NCI-H526 treated with DMSO at 0.1 percent for 48 hours (cell line): ENCODE measurements around the gene ARHGAP8.
A peak's percentile ranks its signal among the peaks of the same experiment; 100 is the strongest.
"Not testable (repeated sequence)": the region's sequence is repeated elsewhere in the genome, so short reads cannot be mapped to it uniquely, and the experiment has no call there.

Experiments used
- DNase-seq: peaks from one replicate; lab custom pipeline; 2025; lab: John Stamatoyannopoulos, UW

The ARHGAP8 gene

GRCh38 chr22:44773082-44773481, 20.7 kb downstream of the ARHGAP8 start:
- no peak for DNase-seq

GRCh38 chr22:44775862-44776261, 23.5 kb downstream of the ARHGAP8 start:
- no peak for DNase-seq

DNA sequence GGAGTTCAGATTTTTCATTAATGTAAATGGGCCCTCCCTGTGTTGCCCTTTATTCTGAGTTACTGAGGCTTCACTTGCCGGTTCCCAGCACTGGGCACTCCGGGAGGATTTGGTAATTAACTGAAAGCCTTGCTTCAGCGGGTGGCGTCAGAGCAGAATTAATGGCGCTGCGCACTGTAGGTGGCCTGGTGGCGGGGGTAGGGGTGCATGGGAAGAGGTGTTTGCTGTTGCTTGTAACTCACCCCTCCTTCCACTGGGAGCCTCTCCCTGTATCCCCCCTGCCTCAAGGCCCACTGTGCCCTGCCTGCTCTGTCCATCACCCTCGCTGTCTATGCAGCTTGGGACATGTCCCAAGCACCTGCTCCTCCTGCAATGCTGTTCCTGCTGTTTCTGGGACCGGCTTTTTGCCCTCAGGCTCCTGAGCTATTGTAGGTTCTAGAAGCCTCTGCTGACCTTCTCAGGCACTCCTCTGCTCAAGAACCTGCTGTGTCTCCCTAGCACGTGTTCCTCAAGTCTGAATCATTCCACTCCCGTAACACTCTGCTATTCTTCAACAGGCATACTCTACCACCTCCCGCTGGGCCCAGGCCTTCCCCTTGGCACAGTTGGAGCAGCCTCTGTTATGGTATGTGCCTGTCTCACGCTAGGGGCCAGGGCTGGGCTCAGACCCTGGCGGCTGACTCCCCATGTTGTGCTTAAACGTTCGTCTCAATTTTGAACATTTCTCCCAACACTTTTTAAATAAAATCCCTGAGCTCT, 24.4 kb downstream of the ARHGAP8 start:
- no peak for DNase-seq

DNA sequence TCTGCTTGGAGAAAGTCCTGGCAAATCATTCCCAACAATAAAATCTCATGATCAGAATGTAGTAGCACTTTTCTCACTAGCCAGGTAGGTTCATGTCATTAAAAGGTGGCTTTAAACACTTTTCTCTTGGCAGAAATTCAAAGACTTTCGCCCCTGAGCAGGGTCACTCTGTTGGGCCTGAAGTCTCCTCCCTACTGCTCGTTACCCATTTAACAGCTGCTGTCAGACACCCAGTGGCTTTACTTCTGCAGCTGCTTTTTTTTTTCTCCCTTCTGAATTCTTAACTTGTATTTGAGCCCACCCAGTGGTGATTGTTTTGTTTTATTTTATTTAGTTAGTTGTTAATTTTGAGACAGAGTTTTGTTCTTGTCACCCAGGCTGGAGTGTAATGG, 25.0 kb downstream of the ARHGAP8 start:
- DNase-seq, result no peak

GRCh38 chr22:44780876-44781449, 28.6 kb downstream of the ARHGAP8 start:
- DNase-seq, result no peak

DNA sequence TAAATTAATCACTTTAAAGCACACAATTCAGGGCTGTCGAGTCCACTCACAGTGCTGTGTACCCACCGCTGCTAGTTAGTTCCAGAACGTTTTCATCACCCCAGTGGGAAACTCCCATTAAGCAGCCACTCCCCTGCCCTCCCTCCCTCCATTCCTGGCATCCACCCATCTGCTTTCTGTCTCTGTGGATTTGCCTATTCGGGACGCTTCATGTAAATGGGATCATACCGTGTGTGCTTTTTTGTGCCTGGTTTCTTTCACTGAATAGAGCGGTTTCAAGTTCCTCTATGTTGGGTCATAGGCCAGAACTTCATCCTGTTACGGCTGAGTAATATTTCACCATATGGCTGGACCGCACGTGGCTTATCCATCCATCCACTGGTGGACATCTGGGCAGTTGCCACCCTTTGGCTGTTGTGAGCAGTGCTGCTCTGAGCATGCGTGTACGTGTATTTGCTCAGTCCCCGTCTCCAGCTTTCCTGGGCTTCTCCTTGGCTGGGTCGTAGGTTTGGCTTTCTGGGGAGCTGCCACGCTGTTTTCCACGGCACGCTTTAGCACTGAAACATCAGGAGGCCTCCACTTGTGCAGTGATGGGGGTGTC, 30.1 kb downstream of the ARHGAP8 start:
- peak; percentile 69 for DNase-seq

DNA sequence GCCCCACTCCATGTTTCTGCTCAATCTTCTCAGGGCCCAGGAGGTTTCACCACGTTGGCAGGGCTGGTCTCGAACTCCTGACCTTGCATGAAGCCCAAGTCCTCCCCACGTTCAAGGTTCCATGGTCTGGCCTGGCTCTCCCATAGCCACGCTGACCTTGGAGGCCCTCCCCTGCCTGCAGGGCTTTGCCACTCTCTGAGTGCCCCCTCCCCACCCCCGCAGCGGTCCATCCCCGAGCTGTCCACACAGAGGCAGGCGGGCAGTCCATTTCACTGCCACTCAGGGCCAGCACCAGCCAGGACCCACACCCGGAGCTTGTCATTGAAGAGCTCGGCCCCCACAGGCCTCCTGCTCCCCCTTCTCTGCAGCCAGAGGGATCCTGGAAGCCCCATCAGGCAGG, 30.7 kb downstream of the ARHGAP8 start:
- no peak for DNase-seq

DNA sequence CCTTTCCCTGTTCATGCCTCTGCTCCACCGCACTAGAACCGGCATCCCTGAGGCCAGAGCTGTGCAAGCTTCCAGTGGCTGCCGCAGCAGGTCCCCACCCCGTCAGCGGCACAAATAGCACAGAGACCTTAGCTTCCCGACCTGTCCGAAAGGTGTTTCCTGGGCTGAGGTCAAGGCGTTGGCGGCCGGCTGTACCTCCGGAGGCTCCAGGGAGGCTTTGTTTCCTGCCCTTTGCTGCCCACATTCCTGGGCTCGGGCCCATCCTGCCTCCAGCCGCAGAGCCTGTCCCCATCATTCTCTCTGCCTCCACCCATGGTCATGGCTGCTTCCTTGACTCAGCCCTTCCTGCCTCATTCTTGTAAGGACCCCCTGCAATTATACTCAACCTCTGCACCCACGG, 31.2 kb downstream of the ARHGAP8 start:
- no peak for DNase-seq

DNA sequence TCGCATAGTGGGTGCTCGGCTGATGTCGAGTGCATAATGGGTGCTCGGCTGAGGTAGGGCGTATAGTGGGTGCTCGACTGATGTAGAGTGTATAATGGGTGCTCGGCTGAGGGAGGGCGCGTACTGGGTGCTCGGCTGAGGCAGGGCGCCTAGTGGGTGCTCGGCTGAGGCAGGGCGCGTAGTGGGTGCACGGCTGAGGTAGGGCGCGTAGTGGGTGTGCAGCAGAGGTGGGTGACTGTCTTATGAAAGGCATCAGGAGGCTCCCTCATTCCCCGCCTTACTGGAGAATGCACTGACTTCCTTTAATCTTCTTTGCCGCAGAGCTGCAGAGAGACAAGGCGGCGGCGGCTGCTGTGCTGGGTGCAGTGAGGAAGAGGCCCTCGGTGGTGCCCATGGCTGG, 33.8 kb downstream of the ARHGAP8 start:
- no peak for DNase-seq

GRCh38 chr22:44786610-44787009, 34.2 kb downstream of the ARHGAP8 start:
- no peak for DNase-seq

DNA sequence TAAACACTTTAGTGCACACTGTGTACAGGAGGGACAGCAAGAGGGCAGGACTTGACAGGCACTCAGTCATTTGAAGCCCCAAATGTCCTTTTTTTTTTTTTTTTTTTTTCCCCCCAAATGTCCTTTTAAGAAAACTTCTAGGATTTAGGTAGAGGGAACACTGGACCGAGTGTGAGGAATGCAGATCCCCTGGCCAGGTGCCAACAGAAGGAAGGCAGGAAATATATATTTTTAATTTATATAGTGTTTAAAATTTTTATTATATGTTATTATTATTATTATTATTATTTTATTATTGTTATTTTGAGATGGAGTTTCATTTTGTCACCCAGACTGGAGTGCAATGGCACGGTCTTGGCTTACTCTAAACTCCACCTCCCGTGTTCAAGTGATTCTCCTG, 35.5 kb downstream of the ARHGAP8 start:
- no peak for DNase-seq

DNA sequence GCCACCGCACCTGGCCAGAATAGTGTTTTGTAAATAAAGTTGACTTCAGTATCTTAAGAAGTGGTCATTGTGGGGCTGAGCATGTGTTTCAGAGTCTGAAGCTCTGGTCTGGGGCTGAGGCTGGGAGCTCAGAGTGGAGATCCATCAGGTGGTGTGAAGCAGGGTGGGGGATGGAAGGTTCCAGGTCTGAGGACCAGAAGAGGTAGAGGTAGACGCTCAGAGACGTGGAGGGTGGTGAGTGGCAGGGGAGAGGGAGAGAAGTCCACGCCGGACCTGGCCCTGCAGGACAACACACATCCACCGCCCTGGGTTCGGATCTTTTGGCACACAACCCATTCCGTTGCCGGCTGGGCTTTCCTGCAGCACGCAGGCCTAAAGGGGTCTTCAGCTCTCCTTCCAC, 40.7 kb downstream of the ARHGAP8 start:
- no peak for DNase-seq

DNA sequence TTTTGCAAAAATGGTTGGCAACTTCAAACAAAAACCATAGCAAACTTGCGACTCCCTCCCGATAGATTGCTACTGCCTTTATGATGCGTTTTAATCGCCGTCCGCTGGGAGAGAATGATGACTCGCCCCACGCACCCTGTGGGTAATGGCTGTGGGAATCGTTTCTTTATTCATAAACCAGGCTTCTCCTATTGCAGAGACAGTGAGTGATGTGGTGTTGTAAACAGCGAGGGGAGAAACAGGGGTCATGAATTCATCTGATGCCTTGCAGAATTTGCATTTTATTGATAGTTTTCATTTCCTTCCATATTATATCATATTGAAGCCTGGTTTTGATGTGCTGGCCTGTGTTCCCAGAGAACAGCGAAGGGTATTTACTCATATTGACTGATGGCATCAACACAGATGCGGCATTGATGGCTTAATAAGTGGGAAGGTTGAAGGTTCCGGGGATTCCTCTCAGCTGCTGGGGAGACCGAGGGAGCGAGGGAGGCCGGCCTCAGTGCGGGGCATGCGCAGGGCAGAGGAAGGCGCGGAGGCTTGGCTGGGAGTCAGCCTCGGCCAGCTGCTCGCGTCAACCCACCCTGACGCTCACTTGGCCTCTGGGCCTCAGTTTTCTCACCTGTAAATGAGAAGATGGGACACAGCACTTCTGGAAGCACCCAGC, 41.3 kb downstream of the ARHGAP8 start:
- DNase-seq, result no peak

GRCh38 chr22:44795701-44796630, 43.6 kb downstream of the ARHGAP8 start:
- no peak for DNase-seq

DNA sequence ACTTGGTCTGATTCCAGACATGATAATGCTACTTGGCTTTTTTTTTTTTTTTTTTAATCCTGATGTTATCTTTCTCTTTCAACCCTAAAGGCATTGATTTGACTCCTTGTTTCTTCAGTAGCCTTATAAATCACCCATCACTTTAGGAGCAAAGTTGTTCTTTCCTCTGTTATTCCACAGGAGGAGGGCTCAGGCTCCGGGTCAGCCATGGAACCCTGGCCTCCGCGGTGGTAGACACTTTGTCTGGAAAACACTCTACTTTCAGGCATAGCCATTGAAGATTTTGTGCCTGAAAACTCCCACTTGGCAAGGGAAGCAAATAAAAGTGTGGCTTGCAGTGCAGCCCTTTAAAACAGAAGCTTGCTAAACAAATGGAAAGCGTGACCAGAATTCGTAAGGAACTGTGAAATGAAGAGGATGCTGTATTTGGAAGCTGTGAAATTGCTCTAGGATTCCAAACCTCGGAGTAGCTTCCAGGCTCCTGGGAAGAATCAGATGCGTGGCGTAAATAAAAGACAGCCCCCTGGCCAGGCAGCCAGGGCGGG, 44.9 kb downstream of the ARHGAP8 start:
- no peak for DNase-seq

GRCh38 chr22:44799077-44799945, 46.9 kb downstream of the ARHGAP8 start:
- DNase-seq, result no peak

DNA sequence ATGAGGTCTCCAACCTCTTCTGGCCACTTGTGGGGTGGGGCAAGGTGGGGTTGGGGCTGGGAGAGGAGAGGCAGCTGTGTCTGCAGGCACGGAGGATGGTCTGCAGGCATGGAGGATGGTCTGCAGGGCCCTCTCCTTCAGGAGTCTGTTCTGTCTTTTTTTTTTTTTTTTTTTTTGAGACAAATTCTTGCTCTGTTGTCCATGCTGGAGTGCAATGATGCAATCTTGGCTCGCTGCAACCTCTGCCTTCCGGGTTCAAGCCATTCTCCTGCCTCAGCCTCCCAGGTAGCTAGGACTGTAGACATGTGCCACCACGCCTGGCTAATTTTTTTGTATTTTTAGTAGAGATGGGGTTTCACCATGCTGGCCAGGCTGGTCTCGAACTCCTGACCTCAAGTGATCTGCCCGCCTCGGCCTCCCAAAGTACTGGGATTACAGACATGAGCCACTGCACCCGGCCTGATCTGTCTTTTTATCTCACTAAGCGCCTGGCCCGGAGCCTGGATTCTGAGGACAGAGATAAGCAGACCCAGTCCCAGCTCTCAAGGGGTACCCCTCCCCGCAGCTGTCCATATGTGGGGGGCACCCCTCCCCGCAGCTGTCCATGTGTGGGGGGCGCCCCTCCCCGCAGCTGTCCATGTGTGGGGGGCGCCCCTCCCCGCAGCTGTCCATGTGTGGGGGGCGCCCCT, 47.7 kb downstream of the ARHGAP8 start:
- not testable (repeated sequence) for DNase-seq

DNA sequence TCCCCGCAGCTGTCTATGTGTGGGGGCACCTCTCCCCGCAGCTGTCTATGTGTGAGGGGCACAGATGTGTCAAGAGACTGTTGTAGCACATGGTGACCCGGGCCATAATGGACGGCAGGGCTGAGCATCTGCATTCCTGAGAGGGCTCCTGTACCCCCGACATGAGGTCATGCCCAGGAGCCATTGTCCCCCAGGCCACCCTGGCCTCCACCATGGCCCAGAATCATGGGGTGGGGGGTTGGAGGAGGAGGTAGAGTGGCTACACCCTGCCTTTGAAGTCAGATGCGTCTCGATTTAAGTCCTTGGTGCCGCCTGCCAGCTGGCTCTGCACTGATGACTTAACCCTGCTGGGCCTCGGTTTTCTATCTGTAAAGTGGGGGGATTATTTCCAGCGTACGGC, 49.1 kb downstream of the ARHGAP8 start:
- DNase-seq, result no peak

DNA sequence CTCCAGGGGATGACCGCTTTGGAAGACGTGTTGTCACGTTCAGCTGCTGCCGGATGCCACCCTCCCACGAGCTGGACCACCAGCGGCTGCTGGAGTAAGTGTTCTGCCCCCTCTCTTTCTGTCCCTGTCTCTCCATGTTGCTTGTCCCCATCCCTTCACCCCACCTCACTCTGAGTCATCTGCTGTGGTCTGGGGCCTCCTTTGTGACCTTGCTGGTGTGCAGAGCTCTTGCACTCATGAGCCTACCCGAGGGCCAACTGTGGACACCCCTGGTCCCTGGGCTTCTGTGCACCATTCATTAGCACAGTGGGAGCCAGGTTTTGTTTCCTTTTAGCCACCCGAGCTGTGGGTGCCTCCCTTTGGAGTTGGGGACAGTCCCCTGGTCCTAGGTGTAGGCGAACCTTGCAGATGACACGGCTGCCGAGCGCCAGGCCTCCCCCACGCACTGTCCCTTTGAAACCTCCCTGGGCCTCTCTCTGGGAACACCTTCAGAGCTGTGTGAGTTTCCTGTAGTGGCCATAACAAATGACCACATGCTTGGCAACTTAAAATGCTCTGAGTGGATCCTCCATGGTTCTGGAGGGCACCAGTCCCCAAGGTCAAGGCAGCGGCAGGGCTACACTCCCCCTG, 49.8 kb downstream of the ARHGAP8 start:
- DNase-seq, result no peak

DNA sequence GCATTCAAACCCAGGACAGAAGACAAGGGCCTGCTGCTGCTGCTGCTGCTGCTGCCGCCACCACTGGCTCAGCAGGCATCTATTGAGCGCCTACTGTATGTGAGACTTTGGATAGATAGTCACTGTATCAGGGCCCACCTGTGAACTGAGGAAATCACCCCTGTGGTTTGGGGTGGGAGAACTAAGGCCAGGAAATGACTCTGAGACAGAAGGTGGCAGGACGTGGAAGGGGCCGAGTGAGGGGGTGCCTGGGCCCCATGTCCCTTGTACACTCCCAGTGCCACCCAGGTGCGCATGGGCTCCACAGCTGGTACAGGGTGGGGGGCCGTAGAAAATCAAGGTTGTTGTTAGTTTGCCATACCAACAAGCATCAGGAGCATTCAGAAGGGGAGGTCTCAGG, 50.6 kb downstream of the ARHGAP8 start:
- DNase-seq, result no peak
